Psoas muscle (tissue), 8 donors: Measurements from ENCODE around the gene MYO10. TPM values are rescaled to one million over a fixed set of nuclear protein-coding genes. Genes with fewer than 3 reads are reported as not detected.

Experiments used
- ATAC-seq, 4 donors: fragments of 200-7000 bp; cut with Tn5 transposase; one replicate each; pipeline ENCODE4 v1.9.1; 2020; ENCODE audit warnings: moderate library complexity in 3 of 4, mild to moderate bottlenecking in 2 of 4
- DNase-seq, 2 donors: peaks; one replicate each; pipeline ENCODE4 v3.0.0-alpha.2; 2020
- H3K27ac ChIP-seq: fragments of 200-600 bp; one replicate; pipeline ENCODE4 v1.8.0; 2022
- H3K27me3 ChIP-seq, 3 donors: fragments of 200-600 bp in 1 of 3; one replicate each; pipeline versions ENCODE4 v1.6.1 to v1.8.0; 2013 to 2022; ENCODE audit warnings: low read length in 2 of 3, mild to moderate bottlenecking in 2 of 3, moderate library complexity in 1 of 3; ENCODE audit not compliant: insufficient read depth in 3 of 3
- H3K36me3 ChIP-seq, 2 donors: fragments of 200-600 bp in 1 of 2; one replicate each; pipeline versions ENCODE4 v1.6.1 to v1.8.0; 2013 to 2022; ENCODE audit warnings: low read depth in 1 of 2, mild to moderate bottlenecking in 1 of 2, moderate library complexity in 1 of 2; ENCODE audit not compliant: insufficient read depth in 1 of 2
- H3K4me1 ChIP-seq: fragments of 200-600 bp; one replicate; pipeline ENCODE4 v1.8.0; 2022
- H3K4me3 ChIP-seq: fragments of 200-600 bp; one replicate; pipeline ENCODE4 v1.8.0; 2022; ENCODE audit warnings: mild to moderate bottlenecking
- H3K9me3 ChIP-seq: fragments of 200-600 bp; one replicate; pipeline ENCODE4 v1.8.0; 2022
- WGBS, 3 donors: extraction: QIAGEN DNeasy Blood & Tissue Kit; methylation state at CpG; one replicate each; pipeline versions ENCODE4 v1.1.6 to v1.1.7; 2013; 5-methylcytosine and 5-hydroxymethylcytosine counted together
- intact Hi-C, 2 donors: fragments of 100-400 bp; cut with DNase I; formaldehyde crosslinking; loops; one replicate each; pipeline versions ENCODE4 v1.11.0 to v1.14.2; 2022
- polyA plus RNA-seq, 3 donors: library from polyadenylated mRNA; stranded (reverse); fragments of 200-250 nt; gene quantifications; one replicate each; pipeline ENCODE4 v1.2.3, GENCODE V29; 2013
- total RNA-seq, 4 donors: library from RNA; stranded (reverse); fragmentation: NEBNext Ultra II Directional in 2 of 4; extraction: Animal tissue kit (Norgen Biotek cat#: 25700) in 2 of 4; gene quantifications; one replicate each; pipeline versions ENCODE4 v1.2.1 to v1.2.4, GENCODE V29; 2021 to 2023
- TF ChIP-seq, protein P1 (sequence below): fragments of 200-600 bp; IDR thresholded peaks from one replicate; pipeline ENCODE4 v1.8.0; 2022; ENCODE audit warnings: antibody characterized with exemption
- donor health status: healthy with polysubstance abuse.
- donor health status: DM: no; HTN: no; CAD: no; lungs with moderate emphysema.
- donor health status: Bipolar disorder and iron deficiency.
- donor health status: healthy.
- donor health status: DM: yes; HTN: yes; CAD: no.
- donor health status: DM: no; HTN: no; CAD: no.
- donor health status: DM: no; HTN: no; CAD: no.
- donor health status: DM: yes; HTN: yes; CAD: no.

Gene MYO10
- total and polyA plus RNA-seq, 7 donors: 1.8 to 10.9 (median 10.0) TPM

- Histone ChIP-seq H3K9me3 (no peaks in the 10 kb centered on the region), H3K4me3 (no peak overlapping the region), H3K36me3 (no peaks in the 10 kb centered on the region), H3K27me3 (no peaks in the 10 kb centered on the region), H3K27ac (no peak overlapping the region), H3K4me1 (peaks cover 16% of the 10 kb centered on the region)
- TF ChIP-seq, protein P1, sequence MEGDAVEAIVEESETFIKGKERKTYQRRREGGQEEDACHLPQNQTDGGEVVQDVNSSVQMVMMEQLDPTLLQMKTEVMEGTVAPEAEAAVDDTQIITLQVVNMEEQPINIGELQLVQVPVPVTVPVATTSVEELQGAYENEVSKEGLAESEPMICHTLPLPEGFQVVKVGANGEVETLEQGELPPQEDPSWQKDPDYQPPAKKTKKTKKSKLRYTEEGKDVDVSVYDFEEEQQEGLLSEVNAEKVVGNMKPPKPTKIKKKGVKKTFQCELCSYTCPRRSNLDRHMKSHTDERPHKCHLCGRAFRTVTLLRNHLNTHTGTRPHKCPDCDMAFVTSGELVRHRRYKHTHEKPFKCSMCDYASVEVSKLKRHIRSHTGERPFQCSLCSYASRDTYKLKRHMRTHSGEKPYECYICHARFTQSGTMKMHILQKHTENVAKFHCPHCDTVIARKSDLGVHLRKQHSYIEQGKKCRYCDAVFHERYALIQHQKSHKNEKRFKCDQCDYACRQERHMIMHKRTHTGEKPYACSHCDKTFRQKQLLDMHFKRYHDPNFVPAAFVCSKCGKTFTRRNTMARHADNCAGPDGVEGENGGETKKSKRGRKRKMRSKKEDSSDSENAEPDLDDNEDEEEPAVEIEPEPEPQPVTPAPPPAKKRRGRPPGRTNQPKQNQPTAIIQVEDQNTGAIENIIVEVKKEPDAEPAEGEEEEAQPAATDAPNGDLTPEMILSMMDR: no peak
- WGBS, 3 donors: 70 to 89% (median 73%) methylated on average over 2 of the region's 2 CpGs
- ATAC-seq (no peak), DNase-seq (no peak)
- intact Hi-C loops: loop anchor here in 1 of 2 donors (10.0 kb wide), 1 partner anchor 302 kb away; no protein-coding TSS in a partner anchor
These were observed 148.8 kb downstream of the MYO10 start for GRCh38 chr5:16787278-16787677.

DNA sequence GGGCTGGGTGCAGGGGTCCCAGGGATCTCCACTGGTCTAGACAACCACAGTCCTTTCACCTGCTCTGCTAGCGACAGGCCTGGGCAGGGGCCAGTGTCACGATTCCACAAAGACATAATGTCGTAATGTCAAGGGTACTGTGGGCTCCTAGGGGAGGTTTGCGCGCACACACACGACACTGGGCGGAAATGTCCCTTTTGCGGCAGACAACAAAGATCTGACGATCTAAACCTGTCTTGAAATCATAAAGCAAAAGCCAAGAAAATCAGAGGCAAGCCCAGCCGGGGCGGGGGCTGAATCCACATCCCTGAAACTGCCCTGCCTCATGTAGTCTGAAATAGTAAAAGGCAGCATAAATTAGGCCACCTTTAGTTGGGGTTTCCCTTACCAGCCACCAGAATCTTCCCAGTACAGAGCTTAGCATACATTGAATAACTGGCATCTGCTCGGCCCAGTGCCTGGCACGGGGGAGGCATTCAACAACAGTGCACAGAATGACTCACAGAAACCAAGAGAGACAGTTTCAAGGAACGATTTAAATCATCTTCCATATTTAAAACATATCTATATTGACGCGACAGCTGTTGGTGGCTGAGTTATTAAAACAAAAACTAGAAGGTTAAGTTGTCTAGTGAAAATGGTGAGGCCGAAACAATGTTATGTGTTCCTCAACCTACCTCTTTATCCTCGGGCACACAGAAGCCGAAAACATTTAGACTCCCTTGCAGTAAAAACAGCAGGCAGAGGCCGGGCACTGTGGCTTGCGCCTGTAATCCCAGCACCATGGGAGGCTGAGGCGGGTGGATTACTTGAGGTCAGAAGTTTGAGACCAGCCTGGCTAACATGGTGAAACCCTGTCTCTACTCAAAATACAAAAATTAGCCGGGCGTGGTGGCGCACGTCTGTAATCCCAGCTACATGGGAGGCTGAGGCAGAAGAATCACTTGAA lies 151.0 kb downstream of the MYO10 start:
- 62 to 70% (median 67%) methylated on average over 26 of the region's 26 CpGs for WGBS, 3 donors
- Histone ChIP-seq H3K4me1 (peaks cover 16% of the 10 kb centered on the region), H3K4me3 (no peak overlapping the region), H3K27me3 (no peaks in the 10 kb centered on the region), H3K27ac (peak overlapping the region; percentile 67), H3K9me3 (no peaks in the 10 kb centered on the region), H3K36me3 (no peaks in the 10 kb centered on the region)
- TF ChIP-seq, protein P1: no peak
- intact Hi-C loops: loop anchor here in 1 of 2 donors (10.0 kb wide), 1 partner anchor 300 kb away; no protein-coding TSS in a partner anchor
- ATAC-seq (peak; percentile 86 to 96 (median 92)), DNase-seq (peak in 1 of 2 donors; percentile 63)

DNA sequence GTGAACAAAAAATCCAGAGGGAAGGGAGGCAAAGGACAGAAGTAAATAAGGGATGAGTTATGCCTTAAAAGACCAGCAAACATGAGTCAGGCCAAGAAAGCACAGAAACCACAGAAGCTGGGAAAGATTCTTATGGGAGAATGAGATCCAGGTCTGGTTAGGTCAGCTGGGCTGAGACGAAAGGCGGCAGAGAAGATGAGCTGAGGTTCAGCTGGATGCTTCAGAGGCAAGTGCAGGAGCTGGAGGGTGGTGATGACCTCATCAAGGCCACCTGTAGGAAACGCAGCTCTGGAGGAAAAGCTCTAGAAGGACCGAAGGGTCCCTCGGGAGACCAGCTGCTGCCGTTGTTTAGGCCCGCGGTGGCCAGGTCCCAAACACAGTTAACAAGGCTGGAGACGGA lies 152.0 kb downstream of the MYO10 start:
- Histone ChIP-seq H3K4me1 (peaks cover 16% of the 10 kb centered on the region), H3K36me3 (no peaks in the 10 kb centered on the region), H3K9me3 (no peaks in the 10 kb centered on the region), H3K27ac (no peak overlapping the region), H3K4me3 (no peak overlapping the region), H3K27me3 (no peaks in the 10 kb centered on the region)
- DNase-seq (no peak), ATAC-seq (peak in 1 of 4 donors; percentile 8)
- TF ChIP-seq, protein P1: no peak
- 52 to 66% (median 64%) methylated on average over 9 of the region's 9 CpGs for WGBS, 3 donors
- intact Hi-C loops: loop anchor here in 1 of 2 donors (10.0 kb wide), 1 partner anchor 299 kb away; no protein-coding TSS in a partner anchor

DNA sequence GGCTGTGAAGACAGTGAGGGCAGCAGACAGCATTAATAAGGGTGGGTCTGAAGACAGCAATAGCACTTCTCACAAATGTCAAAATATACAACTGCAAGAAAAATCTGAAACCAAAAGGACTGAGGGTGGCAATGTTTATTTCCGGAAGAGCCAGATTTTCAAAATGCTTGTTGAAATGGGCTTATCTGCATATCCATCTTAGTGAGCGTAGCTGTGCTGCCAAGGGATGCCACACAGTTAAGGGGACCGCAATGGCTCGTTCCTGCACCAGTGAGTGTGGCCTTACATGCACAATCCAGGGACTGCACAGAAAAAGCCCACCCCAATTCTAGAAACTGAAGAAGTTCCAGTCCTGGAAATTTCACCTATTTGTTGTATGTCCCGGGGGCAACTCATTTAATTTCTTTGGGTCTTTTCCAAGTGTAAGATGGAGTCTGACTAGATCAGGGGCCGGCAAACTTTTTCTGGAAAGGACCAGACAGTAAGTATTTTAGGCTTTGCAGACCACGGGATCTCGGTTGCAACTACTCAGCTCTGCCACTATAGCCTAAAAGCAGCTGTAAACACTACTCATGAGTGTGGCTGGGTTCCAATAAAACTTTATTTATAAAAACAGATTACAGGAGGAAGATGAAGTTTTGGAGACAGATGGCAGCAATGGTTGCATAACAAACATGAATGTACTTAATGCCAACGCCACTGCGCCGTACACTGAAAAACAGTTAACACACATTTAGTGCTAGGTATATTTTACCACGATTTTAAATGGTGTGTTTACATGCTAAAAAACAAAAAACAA lies 154.1 kb downstream of the MYO10 start:
- WGBS, 3 donors: 97 to 99% (median 98%) methylated on average over 12 of the region's 12 CpGs
- DNase-seq (no peak), ATAC-seq (no peak)
- no peak overlapping the region for H3K27ac ChIP-seq
- no peaks in the 10 kb centered on the region for H3K36me3 ChIP-seq
- H3K9me3 ChIP-seq: no peaks in the 10 kb centered on the region
- no peaks in the 10 kb centered on the region for H3K27me3 ChIP-seq
- H3K4me1 ChIP-seq: peaks cover 20% of the 10 kb centered on the region
- intact Hi-C loops: loop anchor here in 1 of 2 donors (10.0 kb wide), 1 partner anchor 297 kb away; no protein-coding TSS in a partner anchor
- H3K4me3 ChIP-seq: no peak overlapping the region
- TF ChIP-seq, protein P1: no peak
